ENCODE results near the gene RPS26. TPM values are rescaled to one million over a fixed set of nuclear protein-coding genes. Genes with fewer than 3 reads are reported as not detected.

The RPS26 gene
- total and polyA plus RNA-seq, 2 of the 13 experiments (the other 11 are each of a cell fraction or from before 2014, with no cell fraction given), result 150 to 421 TPM

DNA sequence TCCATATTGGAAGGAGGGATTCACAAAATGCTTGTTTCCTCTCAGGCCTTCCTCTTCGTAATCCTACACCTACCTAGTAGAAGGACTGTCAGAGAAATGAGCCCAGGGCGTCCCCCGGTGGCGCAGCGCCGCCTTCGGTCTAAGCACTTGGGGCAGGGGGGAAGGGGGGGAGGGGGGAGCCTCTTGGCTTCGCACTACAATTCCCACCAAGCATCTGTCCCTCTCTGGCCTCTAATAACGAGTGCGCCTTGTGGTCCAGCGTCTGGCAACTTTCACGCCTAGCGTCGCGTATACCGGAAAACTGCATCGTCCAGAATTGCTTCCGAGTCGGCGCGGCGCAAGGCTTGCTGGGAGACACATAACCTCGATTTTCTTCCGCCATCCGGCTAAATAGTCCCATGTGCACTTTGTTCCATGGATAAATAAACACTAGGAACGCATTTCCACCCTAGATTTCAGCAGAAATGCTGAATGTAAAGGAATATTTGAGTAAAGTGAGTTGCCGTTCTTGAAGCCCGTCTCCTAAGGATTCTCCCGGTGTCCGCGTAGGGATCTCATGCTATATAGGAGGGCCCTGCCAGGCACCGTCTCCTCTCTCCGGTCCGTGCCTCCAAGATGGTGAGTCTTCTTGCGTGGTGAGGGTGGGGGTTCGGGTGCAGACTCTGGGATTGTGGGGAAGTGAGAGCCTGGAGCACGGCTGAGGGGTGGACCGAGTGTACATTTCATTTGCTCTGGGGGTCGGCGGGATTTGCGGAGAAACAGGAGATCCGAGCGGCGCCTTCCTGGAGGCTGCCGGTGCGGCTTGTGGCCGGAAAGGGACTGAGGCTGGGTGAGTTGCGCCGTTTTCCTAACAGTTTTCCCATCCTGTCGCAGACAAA lies at the start of gene RPS26 (continued):
- TF ChIP-seq, protein P1, sequence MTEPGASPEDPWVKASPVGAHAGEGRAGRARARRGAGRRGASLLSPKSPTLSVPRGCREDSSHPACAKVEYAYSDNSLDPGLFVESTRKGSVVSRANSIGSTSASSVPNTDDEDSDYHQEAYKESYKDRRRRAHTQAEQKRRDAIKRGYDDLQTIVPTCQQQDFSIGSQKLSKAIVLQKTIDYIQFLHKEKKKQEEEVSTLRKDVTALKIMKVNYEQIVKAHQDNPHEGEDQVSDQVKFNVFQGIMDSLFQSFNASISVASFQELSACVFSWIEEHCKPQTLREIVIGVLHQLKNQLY (CRISPR knock-in tag; IDR thresholded peaks at IDR 0.05), result peak; percentile 72; the same call in 1 of the 2 replicates
- 0 out of 2 replicates have a peak, but pooled peaks have one; percentile 77 for TF ChIP-seq RORA (CRISPR knock-in tag; IDR thresholded peaks at IDR 0.05)
- TF ChIP-seq LCORL (IDR thresholded peaks at IDR 0.05), result no peak
- peak; percentile 66; the same call in 1 of the 2 replicates for TF ChIP-seq LCORL (CRISPR knock-in tag; IDR thresholded peaks at IDR 0.05)
- TF ChIP-seq FOXK1 (CRISPR knock-in tag; IDR thresholded peaks at IDR 0.05; ENCODE audit: borderline replicate concordance, low read depth), result peak; percentile 76; the same call in 1 of the 2 replicates
- no peak for TF ChIP-seq NFRKB (IDR thresholded peaks at IDR 0.05)
- peak; percentile 74 for TF ChIP-seq MED1 (CRISPR knock-in tag; IDR thresholded peaks at IDR 0.05)
- TF ChIP-seq XBP1 (CRISPR knock-in tag; IDR thresholded peaks at IDR 0.05), result 0 out of 2 replicates have a peak, but pooled peaks have one; percentile 22
- peak; percentile 48; the same call in 1 of the 2 replicates for TF ChIP-seq ZNF343 (CRISPR knock-in tag; IDR thresholded peaks at IDR 0.05)
- TF ChIP-seq SMARCE1 (IDR thresholded peaks at IDR 0.05; ENCODE audit: borderline replicate concordance), result no peak
- TF ChIP-seq ZNF235 (CRISPR knock-in tag; IDR thresholded peaks at IDR 0.05; ENCODE audit: borderline replicate concordance), result peak; percentile 69; the same call in 1 of the 2 replicates
- TF ChIP-seq TEAD3 (CRISPR knock-in tag; optimal IDR thresholded peaks at IDR 0.05; ENCODE audit: borderline replicate concordance), result peak; percentile 77
- 0 out of 2 replicates have a peak, but pooled peaks have one; percentile 22 for TF ChIP-seq ZNF737 (CRISPR knock-in tag; IDR thresholded peaks at IDR 0.05; ENCODE audit: borderline replicate concordance)
- peak; percentile 86; the same call in 1 of the 2 replicates for TF ChIP-seq ZNF773 (CRISPR knock-in tag; IDR thresholded peaks at IDR 0.05; ENCODE audit: borderline replicate concordance)
- TF ChIP-seq ZNF7 (CRISPR knock-in tag; IDR thresholded peaks at IDR 0.05), result peak; percentile 17; the same call in 1 of the 2 replicates
- TF ChIP-seq ZNF329 (CRISPR knock-in tag; IDR thresholded peaks at IDR 0.05; ENCODE audit: low read depth), result peak; percentile 38; the same call in 1 of the 2 replicates
- TF ChIP-seq, protein P2, sequence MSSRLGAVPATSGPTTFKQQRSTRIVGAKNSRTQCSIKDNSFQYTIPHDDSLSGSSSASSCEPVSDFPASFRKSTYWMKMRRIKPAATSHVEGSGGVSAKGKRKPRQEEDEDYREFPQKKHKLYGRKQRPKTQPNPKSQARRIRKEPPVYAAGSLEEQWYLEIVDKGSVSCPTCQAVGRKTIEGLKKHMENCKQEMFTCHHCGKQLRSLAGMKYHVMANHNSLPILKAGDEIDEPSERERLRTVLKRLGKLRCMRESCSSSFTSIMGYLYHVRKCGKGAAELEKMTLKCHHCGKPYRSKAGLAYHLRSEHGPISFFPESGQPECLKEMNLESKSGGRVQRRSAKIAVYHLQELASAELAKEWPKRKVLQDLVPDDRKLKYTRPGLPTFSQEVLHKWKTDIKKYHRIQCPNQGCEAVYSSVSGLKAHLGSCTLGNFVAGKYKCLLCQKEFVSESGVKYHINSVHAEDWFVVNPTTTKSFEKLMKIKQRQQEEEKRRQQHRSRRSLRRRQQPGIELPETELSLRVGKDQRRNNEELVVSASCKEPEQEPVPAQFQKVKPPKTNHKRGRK (CRISPR knock-in tag; IDR thresholded peaks at IDR 0.05), result no peak
- TF ChIP-seq ERF (CRISPR knock-in tag; IDR thresholded peaks at IDR 0.05), result peak; percentile 62; the same call in 1 of the 2 replicates
- TF ChIP-seq, protein P3, sequence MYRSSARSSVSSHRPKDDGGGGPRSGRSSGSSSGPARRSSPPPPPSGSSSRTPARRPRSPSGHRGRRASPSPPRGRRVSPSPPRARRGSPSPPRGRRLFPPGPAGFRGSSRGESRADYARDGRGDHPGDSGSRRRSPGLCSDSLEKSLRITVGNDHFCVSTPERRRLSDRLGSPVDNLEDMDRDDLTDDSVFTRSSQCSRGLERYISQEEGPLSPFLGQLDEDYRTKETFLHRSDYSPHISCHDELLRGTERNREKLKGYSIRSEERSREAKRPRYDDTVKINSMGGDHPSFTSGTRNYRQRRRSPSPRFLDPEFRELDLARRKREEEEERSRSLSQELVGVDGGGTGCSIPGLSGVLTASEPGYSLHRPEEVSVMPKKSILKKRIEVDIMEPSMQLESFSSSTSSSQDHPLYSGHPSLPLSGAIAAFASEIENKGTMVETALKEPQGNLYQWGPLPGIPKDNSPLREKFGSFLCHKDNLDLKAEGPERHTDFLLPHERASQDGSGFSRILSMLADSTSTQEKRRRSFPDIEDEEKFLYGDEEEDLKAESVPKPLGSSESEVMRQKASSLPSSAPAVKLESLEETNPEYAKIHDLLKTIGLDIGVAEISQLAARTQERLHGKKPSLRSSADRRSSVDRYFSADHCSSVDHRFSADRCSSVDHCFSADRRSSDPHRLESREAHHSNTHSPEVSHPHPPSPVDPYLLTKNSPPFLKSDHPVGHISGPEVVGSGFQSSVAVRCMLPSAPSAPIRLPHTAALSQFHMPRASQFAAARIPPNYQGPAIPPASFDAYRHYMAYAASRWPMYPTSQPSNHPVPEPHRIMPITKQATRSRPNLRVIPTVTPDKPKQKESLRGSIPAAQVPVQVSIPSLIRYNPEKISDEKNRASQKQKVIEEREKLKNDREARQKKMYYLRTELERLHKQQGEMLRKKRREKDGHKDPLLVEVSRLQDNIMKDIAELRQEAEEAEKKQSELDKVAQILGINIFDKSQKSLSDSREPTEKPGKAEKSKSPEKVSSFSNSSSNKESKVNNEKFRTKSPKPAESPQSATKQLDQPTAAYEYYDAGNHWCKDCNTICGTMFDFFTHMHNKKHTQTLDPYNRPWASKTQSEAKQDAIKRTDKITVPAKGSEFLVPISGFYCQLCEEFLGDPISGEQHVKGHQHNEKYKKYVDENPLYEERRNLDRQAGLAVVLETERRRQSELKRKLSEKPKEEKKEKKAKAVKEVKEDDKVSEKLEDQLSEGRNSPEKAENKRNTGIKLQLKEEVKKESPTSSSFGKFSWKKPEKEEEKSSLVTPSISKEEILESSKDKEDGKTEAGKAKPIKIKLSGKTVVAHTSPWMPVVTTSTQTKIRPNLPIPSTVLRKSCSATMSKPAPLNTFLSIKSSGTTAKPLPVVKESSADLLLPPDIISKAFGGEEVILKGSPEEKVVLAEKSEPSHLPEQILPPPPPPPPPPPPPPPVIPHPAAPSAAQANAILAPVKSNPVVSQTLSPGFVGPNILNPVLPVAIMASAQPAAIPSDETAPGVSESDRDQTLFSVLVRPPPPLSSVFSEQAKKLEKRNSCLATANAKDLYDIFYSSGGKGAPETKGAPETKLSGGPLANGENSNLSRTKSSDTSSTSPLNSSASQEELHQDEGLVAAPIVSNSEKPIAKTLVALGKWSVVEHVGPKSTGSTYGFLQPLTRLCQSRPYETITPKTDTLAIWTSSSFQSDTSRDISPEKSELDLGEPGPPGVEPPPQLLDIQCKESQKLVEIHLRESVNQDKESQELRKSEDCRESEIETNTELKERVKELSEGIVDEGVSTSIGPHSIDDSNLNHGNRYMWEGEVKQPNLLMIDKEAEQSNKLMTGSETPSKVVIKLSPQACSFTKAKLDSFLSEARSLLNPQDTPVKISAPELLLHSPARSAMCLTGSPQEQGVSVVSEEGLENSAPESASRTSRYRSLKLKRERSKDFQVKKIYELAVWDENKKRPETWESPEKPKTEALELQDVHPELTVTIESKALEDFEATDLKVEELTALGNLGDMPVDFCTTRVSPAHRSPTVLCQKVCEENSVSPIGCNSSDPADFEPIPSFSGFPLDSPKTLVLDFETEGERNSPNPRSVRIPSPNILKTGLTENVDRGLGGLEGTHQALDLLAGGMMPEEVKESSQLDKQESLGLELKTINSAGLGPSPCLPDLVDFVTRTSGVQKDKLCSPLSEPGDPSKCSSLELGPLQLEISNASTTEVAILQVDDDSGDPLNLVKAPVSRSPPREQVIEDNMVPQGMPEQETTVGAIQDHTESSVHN (CRISPR knock-in tag; IDR thresholded peaks at IDR 0.05), result no peak
- no peak; the same call in 1 of the 2 replicates for TF ChIP-seq NR2F2 (IDR thresholded peaks at IDR 0.05; ENCODE audit: borderline replicate concordance, low read depth)
